Limb (tissue), 2 donors: ENCODE measurements around the gene RPL27A.

Experiments
- DNase-seq, 2 donors: peaks; one replicate each; pipeline ENCODE4 v3.0.0-alpha.2; 2016; ENCODE audit errors: extremely low spot score in 2 of 2

RPL27A gene

GRCh38 chr11:8720868-8721608, 38.4 kb downstream of the RPL27A start:
- DNase-seq, result no peak

GRCh38 chr11:8721609-8722500, 39.3 kb downstream of the RPL27A start:
- DNase-seq, result peak in 1 of 2 donors; percentile 44

DNA sequence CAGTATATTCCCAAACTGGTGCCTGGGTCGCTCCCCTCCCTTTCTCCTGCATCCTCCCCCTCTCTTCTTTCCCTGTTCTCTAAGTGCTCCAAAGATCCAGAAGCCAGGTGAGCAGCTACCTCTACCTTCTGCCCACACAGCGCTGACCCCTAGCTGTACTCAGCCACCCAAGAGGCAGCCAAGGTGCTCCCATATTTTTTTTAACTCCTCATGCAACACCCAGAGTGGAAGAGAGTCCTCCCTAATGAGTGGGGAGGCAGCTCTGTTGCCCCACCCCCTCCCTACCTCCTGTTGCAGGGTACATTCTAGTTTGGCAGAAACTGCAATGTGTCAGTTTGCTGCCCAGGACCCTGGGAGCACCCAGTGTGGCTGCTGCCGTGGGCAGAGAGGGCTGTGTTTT, 40.2 kb downstream of the RPL27A start:
- DNase-seq, result no peak

GRCh38 chr11:8723711-8724110, 41.1 kb downstream of the RPL27A start:
- DNase-seq, result no peak

DNA sequence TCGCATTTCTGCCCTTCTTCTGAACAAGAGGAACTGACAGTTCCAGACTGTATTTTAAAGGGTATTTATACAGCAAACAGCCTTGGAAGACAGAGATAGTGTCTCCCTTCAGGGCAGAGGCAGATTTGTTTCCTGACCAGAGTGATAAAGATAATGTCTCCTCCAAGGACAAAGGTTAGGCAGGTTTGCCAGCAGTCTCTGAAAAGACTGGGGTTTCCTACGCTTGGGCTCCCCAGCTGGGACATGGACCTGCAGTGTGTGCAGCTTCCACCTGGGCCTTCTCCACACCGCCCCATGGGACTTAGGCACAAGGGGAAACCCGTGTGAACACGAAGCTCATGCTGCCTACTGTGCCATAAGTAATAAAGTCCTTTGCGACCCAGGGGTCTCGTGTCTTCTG, 42.1 kb downstream of the RPL27A start:
- DNase-seq, result no peak

GRCh38 chr11:8726395-8726794, 43.8 kb downstream of the RPL27A start:
- no peak for DNase-seq

- DNase-seq, result no peak
These were observed 46.0 kb downstream of the RPL27A start for GRCh38 chr11:8728563-8728962.

DNA sequence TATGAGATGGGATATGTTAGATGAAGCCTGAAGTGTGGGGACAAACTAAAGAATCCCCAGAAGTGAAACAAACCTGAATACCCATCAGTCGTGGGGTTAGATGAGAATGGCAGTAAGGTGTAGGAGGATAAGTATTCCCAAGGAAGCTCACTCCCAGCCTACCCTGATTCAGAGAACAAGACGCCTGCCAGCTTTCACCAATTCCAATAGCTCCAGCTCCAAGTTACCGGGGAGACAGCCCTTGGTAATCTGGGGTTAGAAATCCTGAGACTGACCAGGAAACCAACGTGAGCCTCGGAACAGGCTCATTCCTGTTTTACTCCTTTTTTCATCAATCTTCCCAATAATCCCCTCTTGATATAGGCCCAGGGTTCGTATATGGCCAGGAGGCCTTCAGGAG, 46.5 kb downstream of the RPL27A start:
- DNase-seq, result no peak

DNA sequence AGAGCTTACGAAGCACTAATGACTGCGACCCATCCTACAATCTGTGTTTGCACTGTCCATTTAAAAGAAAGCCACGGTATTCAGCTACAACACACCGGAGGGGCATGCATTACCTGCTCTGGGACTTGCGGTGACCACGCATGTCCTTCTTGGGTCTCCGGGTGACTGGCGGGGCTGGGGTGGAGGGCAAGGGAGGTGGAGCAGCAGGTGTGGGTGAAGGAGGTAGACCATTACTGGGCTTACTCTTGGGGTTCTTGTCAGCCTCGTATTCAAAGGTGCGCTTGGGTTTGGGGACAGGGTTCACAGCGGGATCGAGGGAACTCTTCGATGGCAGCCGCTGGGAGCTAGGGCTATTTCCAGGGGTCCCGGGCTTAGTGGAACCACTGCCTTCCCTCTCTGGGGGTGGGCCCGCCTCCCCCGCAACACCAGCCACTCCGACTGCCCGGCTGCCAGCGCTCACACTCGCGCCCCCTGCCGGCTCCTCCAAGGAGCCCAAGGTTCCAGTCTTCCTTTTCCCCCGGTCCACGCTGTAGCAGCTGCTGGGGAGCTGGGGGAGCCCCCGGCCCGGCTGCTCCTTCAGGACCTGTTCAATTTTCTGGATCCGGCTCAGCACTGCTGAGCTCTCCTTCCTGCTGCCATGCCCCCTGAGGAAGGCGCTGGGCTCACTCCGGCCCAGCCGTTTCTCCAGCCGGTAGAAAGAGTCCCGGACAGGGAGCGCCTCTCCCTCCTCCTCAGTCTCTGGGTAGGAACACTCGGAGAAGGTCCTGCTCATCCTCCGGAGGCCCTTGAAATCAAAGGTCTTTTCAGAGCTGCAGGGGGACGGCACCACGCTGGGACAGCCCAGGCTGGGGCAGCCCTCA, 47.5 kb downstream of the RPL27A start:
- DNase-seq, result no peak

DNA sequence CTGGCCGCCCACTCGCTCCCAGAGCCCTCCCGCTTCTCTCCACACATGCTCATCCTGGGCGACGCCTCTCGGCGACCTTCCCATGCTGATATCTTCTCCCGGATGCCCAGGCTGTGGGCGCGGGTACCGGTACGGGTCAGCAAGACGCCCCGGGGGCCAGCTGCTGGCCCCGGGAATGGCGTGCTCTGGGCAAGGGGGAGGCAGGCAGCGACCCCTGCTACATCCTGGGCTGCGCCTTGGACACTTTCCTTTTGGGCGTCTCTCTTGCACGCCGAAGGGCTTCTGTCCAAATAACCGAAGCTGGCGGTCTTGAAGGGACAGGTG, 48.1 kb downstream of the RPL27A start:
- DNase-seq, result no peak

- DNase-seq, result no peak
These were observed 49.2 kb downstream of the RPL27A start for GRCh38 chr11:8731647-8732323.

GRCh38 chr11:8732324-8732670, 49.7 kb downstream of the RPL27A start:
- DNase-seq, result no peak

GRCh38 chr11:8732748-8733241, 50.2 kb downstream of the RPL27A start:
- DNase-seq, result no peak

DNA sequence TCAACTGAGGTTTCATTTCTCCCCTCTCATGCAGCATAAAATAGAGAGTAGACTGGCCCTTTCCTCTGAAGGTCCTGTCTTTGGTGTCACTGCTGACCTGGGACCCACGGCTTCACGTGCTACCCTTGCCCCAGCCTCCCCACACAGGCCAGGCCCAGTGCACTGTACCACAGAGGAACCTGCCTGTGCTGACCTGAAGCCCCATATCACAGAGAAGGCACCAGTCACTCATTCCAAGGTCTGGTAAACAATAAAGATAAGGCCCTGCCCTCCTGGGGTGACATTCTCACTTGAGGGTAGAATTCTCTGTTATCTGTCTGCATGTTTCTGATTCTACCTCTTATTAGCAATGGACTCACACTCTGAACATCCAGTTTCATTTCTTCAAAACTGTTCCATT, 51.3 kb downstream of the RPL27A start:
- DNase-seq, result no peak

- DNase-seq, result no peak
These were observed 52.5 kb downstream of the RPL27A start for GRCh38 chr11:8735094-8735493.

DNA sequence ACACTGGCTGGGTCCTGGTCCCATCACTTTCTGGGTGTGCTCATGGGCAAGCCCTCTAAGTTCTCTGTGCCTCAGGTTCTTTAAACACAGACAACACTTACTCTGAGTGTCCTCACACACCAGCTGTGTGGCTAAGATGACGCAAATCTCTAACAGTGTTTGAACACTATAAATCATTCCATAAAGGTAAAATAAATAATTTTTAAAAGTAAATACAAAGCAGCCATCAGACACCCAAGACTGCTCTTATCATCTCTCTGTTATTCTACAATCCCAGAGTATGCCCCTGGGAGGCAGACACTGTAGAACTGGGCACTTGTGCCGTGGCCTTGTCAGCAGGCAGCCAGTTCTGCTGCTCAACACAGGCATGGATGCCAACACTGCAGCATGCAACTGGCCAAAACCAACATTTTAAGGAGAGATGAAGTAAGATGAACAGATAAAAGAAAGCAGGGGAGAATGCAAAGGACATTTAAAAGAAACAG, 56.8 kb downstream of the RPL27A start:
- no peak for DNase-seq
